ENCODE data around the gene SERPINB3. TPM values are rescaled to one million over a fixed set of nuclear protein-coding genes. Genes with fewer than 3 reads are reported as not detected.

Gene SERPINB3
- total and polyA plus RNA-seq, 9 donors, result 0.05 to 0.23 TPM; not detected in 7

GRCh38 chr18:63637703-63638102, 24.0 kb downstream of the SERPINB3 start:
- H3K9me3 ChIP-seq, result no peaks in the 10 kb centered on the region
- no peak for DNase-seq
- no peaks in the 10 kb centered on the region for H3K36me3 ChIP-seq
- H3K27ac ChIP-seq, result no peak overlapping the region
- no peaks in the 10 kb centered on the region for H3K27me3 ChIP-seq
- no peak overlapping the region for H3K4me3 ChIP-seq
- intact Hi-C loops (cut with DNase I), result no loop called here
- WGBS, 3 donors, result 81 to 85% (median 85%) methylated on average over 6 of the region's 6 CpGs
- no peak for TF ChIP-seq EP300 (IDR thresholded peaks at IDR 0.05)
- TF ChIP-seq POLR2A (IDR thresholded peaks at IDR 0.05), result no peak
- no peak for TF ChIP-seq CTCF (IDR thresholded peaks at IDR 0.05)
- no peaks in the 10 kb centered on the region for H3K4me1 ChIP-seq (ENCODE audit: insufficient read depth)

- H3K27ac ChIP-seq, result no peak overlapping the region
- intact Hi-C loops (cut with DNase I), result no loop called here
- no peak for TF ChIP-seq POLR2A (IDR thresholded peaks at IDR 0.05)
- TF ChIP-seq EP300 (IDR thresholded peaks at IDR 0.05), result no peak
- TF ChIP-seq CTCF (IDR thresholded peaks at IDR 0.05), result no peak
- H3K27me3 ChIP-seq, result no peaks in the 10 kb centered on the region
- peaks cover 0 to 2% of the 10 kb centered on the region in 2 donors for H3K9me3 ChIP-seq
- DNase-seq, result no peak
- no peaks in the 10 kb centered on the region for H3K4me1 ChIP-seq (ENCODE audit: insufficient read depth)
- H3K36me3 ChIP-seq, result no peaks in the 10 kb centered on the region
- no peak overlapping the region for H3K4me3 ChIP-seq
Measured at GRCh38 chr18:63627819-63628218, 33.9 kb downstream of the SERPINB3 start.

GRCh38 chr18:63626431-63626830, 35.3 kb downstream of the SERPINB3 start:
- peaks cover 0 to 2% of the 10 kb centered on the region in 2 donors for H3K9me3 ChIP-seq
- H3K4me1 ChIP-seq (ENCODE audit: insufficient read depth), result no peaks in the 10 kb centered on the region
- DNase-seq, result no peak
- no peak for TF ChIP-seq POLR2A (IDR thresholded peaks at IDR 0.05)
- no peak for TF ChIP-seq EP300 (IDR thresholded peaks at IDR 0.05)
- no peak for TF ChIP-seq CTCF (IDR thresholded peaks at IDR 0.05)
- intact Hi-C loops (cut with DNase I), result no loop called here
- H3K27me3 ChIP-seq, result no peaks in the 10 kb centered on the region
- no peak overlapping the region for H3K27ac ChIP-seq
- H3K36me3 ChIP-seq, result no peaks in the 10 kb centered on the region
- WGBS, 3 donors, result 77 to 85% (median 80%) methylated on average over 4 of the region's 4 CpGs
- no peak overlapping the region for H3K4me3 ChIP-seq

GRCh38 chr18:63624863-63625262, 36.8 kb downstream of the SERPINB3 start:
- Histone ChIP-seq H3K36me3 (no peaks in the 10 kb centered on the region), H3K27ac (no peak overlapping the region), H3K4me3 (no peak overlapping the region), H3K4me1 (ENCODE audit: insufficient read depth) (no peaks in the 10 kb centered on the region), H3K9me3 (peaks cover 0 to 2% of the 10 kb centered on the region in 2 donors), H3K27me3 (no peaks in the 10 kb centered on the region)
- 84 to 91% (median 88%) methylated on average over 3 of the region's 3 CpGs for WGBS, 3 donors
- DNase-seq, result no peak
- TF ChIP-seq POLR2A (IDR thresholded peaks at IDR 0.05) (no peak), CTCF (IDR thresholded peaks at IDR 0.05) (no peak), EP300 (IDR thresholded peaks at IDR 0.05) (no peak)
- intact Hi-C loops (cut with DNase I), result no loop called here

- WGBS, 3 donors, result 78 to 88% (median 80%) methylated on average over 3 of the region's 3 CpGs
- intact Hi-C loops (cut with DNase I), result no loop called here
- H3K4me3 ChIP-seq, result no peak overlapping the region
Measured at GRCh38 chr18:63619661-63620060, 42.0 kb downstream of the SERPINB3 start.

More at GRCh38 chr18:63619661-63620060, 42.0 kb downstream of the SERPINB3 start:
- no peak for TF ChIP-seq EP300 (IDR thresholded peaks at IDR 0.05)
- TF ChIP-seq CTCF (IDR thresholded peaks at IDR 0.05), result no peak
- no peak for TF ChIP-seq POLR2A (IDR thresholded peaks at IDR 0.05)
- Histone ChIP-seq H3K9me3 (no peaks in the 10 kb centered on the region), H3K27ac (no peak overlapping the region), H3K4me1 (ENCODE audit: insufficient read depth) (no peaks in the 10 kb centered on the region), H3K36me3 (no peaks in the 10 kb centered on the region), H3K27me3 (no peaks in the 10 kb centered on the region)
- DNase-seq, result no peak

Measured in ovary (tissue), 9 donors.